ENCODE data around the gene SUPT16H. TPM values are rescaled to one million over a fixed set of nuclear protein-coding genes. Genes with fewer than 3 reads are reported as not detected.
A peak's percentile ranks its signal among the peaks of the same experiment; 100 is the strongest.

Gene SUPT16H
- total and polyA plus RNA-seq, 2 of the 13 experiments (the other 11 are each of a cell fraction or from before 2014, with no cell fraction given): 77.5 to 230 TPM

GRCh38 chr14:21308479-21309237, 75.2 kb downstream of the SUPT16H start (continued):
- TF ChIP-seq ZNF609 (CRISPR knock-in tag; IDR thresholded peaks at IDR 0.05; ENCODE audit: borderline replicate concordance): no peak
- no peak for TF ChIP-seq ZNF121 (CRISPR knock-in tag; IDR thresholded peaks at IDR 0.05)
- no peak for TF ChIP-seq ZSCAN29 (CRISPR knock-in tag; conservative IDR thresholded peaks at IDR 0.05)
- no peak for TF ChIP-seq ARNT2 (CRISPR knock-in tag; IDR thresholded peaks at IDR 0.05; ENCODE audit: low read depth)
- no peak for TF ChIP-seq PTBP1 (IDR thresholded peaks at IDR 0.05; ENCODE audit: low read depth, low read length, poor library complexity, severe bottlenecking)
- no peak for TF ChIP-seq ZNF768 (CRISPR knock-in tag; IDR thresholded peaks at IDR 0.05)
- TF ChIP-seq MTA3 (CRISPR knock-in tag; IDR thresholded peaks at IDR 0.05): no peak
- no peak for TF ChIP-seq CEBPZ (IDR thresholded peaks at IDR 0.05; ENCODE audit: low read length)
- TF ChIP-seq FOSL2 (CRISPR knock-in tag; IDR thresholded peaks at IDR 0.05): 0 out of 2 replicates have a peak, but pooled peaks have one; percentile 13
- peak; percentile 19; the same call in 1 of the 2 replicates for TF ChIP-seq HOXA5 (CRISPR knock-in tag; IDR thresholded peaks at IDR 0.05)
- no peak for TF ChIP-seq ZNF841 (CRISPR knock-in tag; IDR thresholded peaks at IDR 0.05; ENCODE audit: borderline replicate concordance)
- 0 out of 2 replicates have a peak, but pooled peaks have one; percentile 45 for TF ChIP-seq BRF2 (CRISPR knock-in tag; IDR thresholded peaks at IDR 0.05)
- peak; percentile 38; the same call in 1 of the 2 replicates for TF ChIP-seq ETV5 (CRISPR knock-in tag; IDR thresholded peaks at IDR 0.05; ENCODE audit: borderline replicate concordance)
- TF ChIP-seq IRF2 (CRISPR knock-in tag; IDR thresholded peaks at IDR 0.05): no peak
- TF ChIP-seq NBN (conservative IDR thresholded peaks at IDR 0.05): no peak
- 0 out of 2 replicates have a peak, but pooled peaks have one; percentile 54 for TF ChIP-seq BRCA1 (CRISPR knock-in tag; IDR thresholded peaks at IDR 0.05)
- TF ChIP-seq RFX3 (CRISPR knock-in tag; IDR thresholded peaks at IDR 0.05): no peak
- TF ChIP-seq ZXDC (CRISPR knock-in tag; IDR thresholded peaks at IDR 0.05): no peak

Measured in HepG2 (cell line).